HG03103 (cell line): ENCODE measurements around the gene KLHDC7B.

Source experiments
- ATAC-seq: cut with Tn5 transposase; IDR thresholded peaks from one replicate; pipeline ENCODE4 v1.9.1; 2021; ENCODE audit warnings: low read depth; ENCODE audit not compliant: unreplicated experiment

Gene KLHDC7B

GRCh38 chr22:50583294-50583861 is 37.7 kb downstream of the KLHDC7B start:
- no peak for ATAC-seq

DNA sequence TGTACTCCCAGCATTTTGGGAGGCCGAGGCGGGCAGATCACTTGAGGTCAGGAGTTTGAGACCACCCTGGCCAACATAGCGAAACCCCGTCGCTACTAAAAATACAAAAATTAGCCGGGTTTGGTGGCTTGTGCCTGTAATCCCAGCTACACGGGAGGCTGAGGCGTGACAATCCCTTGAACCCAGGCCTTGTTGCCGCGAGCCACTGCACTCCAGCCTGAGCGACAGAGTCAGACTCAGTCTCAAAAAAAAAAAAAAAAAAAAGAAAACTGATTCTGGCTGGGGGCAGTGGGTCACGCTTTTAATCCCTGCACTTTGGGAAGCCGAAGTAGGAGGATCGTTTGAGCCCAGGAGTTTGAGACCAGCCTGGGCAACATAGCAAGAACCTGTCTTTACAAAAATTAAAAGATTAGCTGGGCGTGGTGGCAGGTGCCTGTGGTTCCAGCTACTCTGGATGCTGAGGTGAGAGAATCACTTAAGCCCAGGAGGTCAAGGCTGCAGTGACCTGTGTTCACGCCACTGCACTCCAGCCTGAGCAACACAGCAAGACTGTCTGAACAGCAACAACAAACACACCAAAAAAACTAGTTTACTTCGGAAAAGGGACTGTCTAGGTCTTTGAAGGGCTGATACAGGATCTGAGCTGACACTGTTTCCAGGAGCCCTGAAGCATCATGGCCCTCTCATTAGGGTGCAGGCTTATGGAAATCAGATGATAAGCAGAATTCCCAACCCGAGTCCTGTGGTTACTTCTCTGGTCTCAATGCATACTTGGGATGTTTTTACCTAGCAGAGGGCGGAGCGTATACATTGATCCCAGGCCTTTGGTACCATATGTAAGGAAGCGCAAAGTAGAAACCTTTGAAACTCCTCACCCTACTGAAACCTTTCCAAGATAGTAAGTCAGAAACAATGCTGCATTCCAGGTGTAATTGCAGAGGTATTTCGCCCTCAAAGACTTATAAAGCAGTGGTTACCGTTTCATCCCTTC is 38.7 kb downstream of the KLHDC7B start:
- ATAC-seq, result no peak

DNA sequence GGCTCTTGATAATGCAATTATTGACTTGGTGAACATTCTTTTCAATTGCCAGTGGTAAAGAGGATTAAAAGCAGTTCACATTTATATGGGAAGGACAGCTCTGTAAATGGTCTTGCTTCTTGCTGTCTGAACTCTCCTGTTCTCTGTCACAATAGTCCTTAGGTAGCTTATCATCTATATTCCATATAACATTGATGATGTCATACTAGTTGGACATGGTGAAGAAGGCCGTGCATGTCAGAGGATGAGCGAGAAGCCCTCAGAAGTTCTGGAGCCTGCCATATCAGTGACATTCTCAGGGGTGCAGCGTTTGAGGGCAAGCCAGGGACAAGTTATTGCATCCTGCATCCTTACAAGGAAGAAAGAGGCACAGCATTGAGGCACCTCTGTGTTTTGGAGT is 39.5 kb downstream of the KLHDC7B start:
- ATAC-seq, result no peak

- no peak for ATAC-seq
Measured at GRCh38 chr22:50585781-50586180, 40.1 kb downstream of the KLHDC7B start.

DNA sequence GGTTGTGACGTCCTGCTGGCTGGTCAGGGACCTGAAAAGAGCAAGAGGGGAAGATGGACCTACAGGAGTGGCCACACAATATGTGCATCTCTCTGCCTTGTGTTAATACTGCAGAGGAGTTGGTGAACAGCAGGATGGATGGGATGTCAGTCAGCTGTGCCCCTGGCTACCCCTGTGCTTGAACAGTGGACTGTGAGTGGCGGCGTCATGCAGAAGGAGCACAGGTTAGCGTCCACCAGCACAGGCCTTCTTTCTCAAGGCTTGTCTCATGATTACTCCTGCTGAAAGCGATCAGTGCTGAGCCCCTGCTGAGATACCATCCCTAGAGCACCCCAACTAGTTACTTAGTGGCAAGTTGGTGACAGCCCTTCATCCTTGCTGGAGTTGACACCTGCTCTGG is 40.7 kb downstream of the KLHDC7B start:
- ATAC-seq, result no peak

DNA sequence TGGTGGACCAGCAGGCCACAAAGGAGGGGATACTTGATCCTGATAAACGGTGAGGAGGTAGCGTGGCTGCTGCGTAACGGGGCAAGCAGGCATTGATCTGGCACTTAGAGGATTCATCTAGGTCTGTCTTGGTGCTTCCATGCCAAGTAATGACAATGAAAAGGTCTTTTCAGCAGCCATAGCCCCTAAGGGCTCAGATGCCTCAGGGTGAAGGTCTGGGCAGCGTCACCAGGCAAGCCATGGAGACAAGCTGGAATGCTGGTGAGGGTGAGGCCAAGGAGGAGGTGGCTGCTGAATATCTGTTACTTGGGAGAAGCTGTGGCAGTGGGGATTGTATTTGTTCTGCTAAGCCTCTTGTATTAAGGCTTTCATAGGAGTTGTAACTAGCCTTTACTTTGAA is 41.7 kb downstream of the KLHDC7B start:
- no peak for ATAC-seq

DNA sequence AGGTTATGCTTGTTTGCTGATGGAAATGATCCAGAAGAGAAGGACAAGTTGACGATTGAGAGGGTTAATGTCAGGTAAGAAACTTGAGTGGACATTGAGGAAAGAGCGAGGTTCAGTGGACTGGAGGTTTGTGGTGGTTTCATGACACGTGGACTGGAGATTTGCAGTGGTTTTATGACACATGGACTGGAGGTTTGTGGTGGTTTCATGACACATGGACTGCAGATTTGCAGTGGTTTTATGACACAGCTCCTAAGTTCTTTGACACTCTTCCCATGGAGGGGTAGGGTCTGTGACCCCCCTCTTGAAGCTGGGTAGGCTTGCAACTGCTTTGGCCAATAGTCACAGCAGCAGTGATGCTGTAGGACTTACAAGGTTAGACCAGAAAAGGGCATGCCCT is 49.5 kb downstream of the KLHDC7B start:
- ATAC-seq, result no peak

DNA sequence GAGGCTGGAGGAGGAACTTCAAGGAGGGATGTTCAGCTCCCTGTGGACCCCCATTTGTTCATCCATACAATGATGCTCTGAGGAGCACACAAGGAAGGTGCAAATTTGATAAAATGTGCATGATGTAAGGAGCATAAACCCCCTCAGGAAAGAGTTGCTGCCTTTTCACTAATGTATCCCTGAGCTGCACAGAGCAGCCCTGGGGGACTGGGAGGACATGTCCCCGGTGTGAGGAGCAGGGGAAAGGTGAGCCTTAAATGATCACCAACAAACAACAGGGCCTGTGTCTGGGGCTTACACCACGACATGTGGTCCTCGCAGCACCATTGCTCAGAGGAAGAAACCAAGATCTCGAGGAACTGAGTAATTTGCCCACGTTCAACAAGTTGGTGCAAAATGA is 51.4 kb downstream of the KLHDC7B start:
- ATAC-seq, result no peak

GRCh38 chr22:50599816-50600455 is 54.2 kb downstream of the KLHDC7B start:
- ATAC-seq, result no peak

- no peak for ATAC-seq
Measured at GRCh38 chr22:50600538-50600937, 54.8 kb downstream of the KLHDC7B start, which contains the start of gene MAPK8IP2. MAPK8IP2 (plus strand) TSS chr22:50600793; CDS start chr22:50600819, 26 bp downstream.
